Measurements from ENCODE around the gene OSBPL10. TPM values are rescaled to one million over a fixed set of nuclear protein-coding genes. Genes with fewer than 3 reads are reported as not detected.

Gene OSBPL10
- total and polyA plus RNA-seq, 7 donors = 2.3 to 77.7 (median 8.5) TPM

DNA sequence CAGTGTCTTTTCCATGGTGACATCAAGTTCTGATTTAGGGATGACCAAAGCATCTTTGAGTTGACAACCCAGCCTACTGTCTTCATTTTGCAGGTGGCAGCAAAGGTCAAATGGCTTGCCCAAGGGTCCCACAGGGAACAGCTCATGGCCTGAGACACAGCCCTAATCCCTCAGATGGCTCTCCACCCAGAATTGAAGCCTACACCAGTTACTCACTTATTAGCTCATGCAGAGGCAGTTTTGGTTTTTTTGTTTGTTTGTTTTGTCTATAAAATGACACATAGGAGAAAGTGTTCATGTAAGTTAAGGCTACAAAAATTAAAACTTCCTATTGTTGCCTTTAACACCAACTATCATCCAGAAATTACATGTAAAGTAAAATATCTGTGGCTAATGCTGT, 167.9 kb downstream of the OSBPL10 start:
- Histone ChIP-seq H3K9me3 (no peaks in the 10 kb centered on the region), H3K27me3 (no peaks in the 10 kb centered on the region), H3K4me3 (no peak overlapping the region), H3K27ac (no peak overlapping the region), H3K4me1 (no peaks in the 10 kb centered on the region), H3K36me3 (no peaks in the 10 kb centered on the region)
- DNase-seq = no peak
- intact Hi-C loops (cut with DNase I) = no loop called here
- TF ChIP-seq, protein P1, sequence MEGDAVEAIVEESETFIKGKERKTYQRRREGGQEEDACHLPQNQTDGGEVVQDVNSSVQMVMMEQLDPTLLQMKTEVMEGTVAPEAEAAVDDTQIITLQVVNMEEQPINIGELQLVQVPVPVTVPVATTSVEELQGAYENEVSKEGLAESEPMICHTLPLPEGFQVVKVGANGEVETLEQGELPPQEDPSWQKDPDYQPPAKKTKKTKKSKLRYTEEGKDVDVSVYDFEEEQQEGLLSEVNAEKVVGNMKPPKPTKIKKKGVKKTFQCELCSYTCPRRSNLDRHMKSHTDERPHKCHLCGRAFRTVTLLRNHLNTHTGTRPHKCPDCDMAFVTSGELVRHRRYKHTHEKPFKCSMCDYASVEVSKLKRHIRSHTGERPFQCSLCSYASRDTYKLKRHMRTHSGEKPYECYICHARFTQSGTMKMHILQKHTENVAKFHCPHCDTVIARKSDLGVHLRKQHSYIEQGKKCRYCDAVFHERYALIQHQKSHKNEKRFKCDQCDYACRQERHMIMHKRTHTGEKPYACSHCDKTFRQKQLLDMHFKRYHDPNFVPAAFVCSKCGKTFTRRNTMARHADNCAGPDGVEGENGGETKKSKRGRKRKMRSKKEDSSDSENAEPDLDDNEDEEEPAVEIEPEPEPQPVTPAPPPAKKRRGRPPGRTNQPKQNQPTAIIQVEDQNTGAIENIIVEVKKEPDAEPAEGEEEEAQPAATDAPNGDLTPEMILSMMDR (IDR thresholded peaks at IDR 0.05) = no peak
- TF ChIP-seq POLR2AphosphoS5 (IDR thresholded peaks at IDR 0.05) (no peak), POLR2A (IDR thresholded peaks at IDR 0.05) (no peak), EP300 (IDR thresholded peaks at IDR 0.05) (no peak)

DNA sequence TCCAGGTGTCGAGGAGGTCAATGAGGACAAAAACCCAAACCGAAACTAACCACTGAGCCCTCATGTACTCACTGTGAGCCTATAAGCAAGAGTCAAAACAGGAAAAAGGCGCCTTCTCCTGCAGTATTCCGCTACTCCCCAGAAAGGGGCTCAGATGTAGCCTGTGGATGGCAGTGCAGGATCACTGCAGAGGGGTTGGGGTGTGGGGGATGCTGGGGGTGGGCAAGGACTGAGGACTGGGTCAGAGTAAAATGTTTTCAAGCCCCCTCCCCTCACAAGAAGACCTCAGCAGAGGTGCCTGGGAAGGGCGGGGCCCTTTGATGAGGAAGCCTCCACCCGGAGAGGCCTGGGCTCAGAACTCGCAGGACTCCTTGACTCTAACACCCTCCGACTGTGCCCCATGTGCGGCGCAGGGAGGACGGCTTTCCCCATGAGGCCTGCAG, 170.1 kb downstream of the OSBPL10 start:
- no peak overlapping the region for H3K4me3 ChIP-seq
- H3K27ac ChIP-seq = no peak overlapping the region
- no peaks in the 10 kb centered on the region for H3K27me3 ChIP-seq
- no peaks in the 10 kb centered on the region for H3K36me3 ChIP-seq
- H3K4me1 ChIP-seq = no peaks in the 10 kb centered on the region
- TF ChIP-seq EP300 (IDR thresholded peaks at IDR 0.05) (no peak), POLR2A (IDR thresholded peaks at IDR 0.05) (no peak), POLR2AphosphoS5 (IDR thresholded peaks at IDR 0.05) (no peak)
- TF ChIP-seq, protein P1 (IDR thresholded peaks at IDR 0.05) = no peak
- intact Hi-C loops (cut with DNase I) = no loop called here
- no peak for DNase-seq
- no peaks in the 10 kb centered on the region for H3K9me3 ChIP-seq
- 96% methylated on average over 11 of the region's 11 CpGs for WGBS, 2 donors

DNA sequence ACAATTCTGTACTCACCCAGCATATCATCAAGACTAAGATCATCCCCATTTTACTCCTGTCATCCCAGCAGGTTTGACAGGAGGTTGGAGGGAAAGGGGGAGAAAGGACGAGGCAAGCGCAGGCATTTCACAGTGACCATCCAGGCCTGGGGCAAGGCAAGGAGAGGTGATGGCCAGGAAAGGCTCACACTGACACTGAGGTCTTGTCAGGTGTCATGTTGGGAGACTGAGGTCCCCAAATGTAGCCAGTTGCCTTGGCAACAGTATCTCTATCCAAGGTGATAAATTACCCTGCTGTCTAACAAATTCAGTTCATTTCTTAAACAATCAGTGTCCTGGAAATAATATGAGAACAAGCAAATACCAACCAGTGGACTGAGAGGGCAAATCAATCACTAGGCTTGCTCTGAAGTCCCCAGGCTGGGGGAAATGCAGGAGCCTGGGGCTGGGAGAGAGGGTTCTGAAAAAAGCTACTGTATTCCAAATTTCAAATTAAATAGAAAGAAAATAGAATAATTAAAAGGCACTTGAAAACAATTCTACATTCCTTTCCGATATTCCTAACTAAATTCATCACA, 172.8 kb downstream of the OSBPL10 start:
- WGBS, 2 donors = 95% methylated on average over 3 of the region's 3 CpGs

DNA sequence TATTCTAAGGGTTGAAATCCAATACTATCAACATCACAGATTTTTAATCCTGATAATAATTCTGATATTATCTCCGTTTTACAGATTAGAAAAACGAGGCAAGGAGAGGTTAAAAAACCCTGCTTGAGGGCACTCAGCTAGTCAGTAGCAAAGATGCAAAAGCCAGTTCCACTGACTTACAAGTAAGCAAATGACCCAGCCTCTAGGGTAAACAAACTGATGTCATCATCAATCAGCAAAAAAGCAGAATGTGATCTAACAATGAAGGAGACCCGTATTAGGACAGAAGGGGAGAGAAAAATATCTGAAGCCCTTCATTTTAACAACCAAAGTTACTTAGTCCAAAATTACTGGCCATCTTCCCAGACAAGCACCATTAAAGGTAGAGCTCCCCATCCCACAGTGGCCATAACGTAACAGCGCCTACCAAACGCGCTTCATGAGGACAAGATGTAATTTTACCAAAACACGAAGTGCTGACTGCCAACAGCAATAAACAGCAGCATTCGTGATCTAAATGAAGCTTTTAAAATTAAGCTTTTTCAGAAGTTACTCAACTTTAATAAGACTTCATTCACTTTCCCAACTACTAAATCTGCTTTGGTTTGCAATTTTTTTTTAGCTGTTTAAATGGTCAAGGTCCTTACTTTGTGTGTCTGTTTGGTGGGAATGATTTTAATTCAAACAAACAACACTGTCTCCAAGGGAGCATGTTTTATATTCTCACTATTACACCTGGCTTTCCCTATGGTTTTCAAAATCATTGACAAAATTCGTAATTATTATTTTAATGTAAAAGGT, 176.6 kb downstream of the OSBPL10 start:
- Histone ChIP-seq H3K4me3 (no peak overlapping the region), H3K9me3 (no peaks in the 10 kb centered on the region), H3K27me3 (no peaks in the 10 kb centered on the region), H3K36me3 (no peaks in the 10 kb centered on the region), H3K27ac (no peak overlapping the region), H3K4me1 (no peaks in the 10 kb centered on the region)
- intact Hi-C loops (cut with DNase I) = no loop called here
- no peak for DNase-seq
- 72 to 75% methylated on average over 10 of the region's 10 CpGs for WGBS, 2 donors
- TF ChIP-seq POLR2A (IDR thresholded peaks at IDR 0.05) (no peak), EP300 (IDR thresholded peaks at IDR 0.05) (no peak), POLR2AphosphoS5 (IDR thresholded peaks at IDR 0.05) (no peak)
- TF ChIP-seq, protein P1 (IDR thresholded peaks at IDR 0.05) = no peak

More for the DNA sequence above, 172.8 kb downstream of the OSBPL10 start:
- H3K9me3 ChIP-seq = no peaks in the 10 kb centered on the region
- TF ChIP-seq, protein P1 (IDR thresholded peaks at IDR 0.05) = no peak
- TF ChIP-seq POLR2A (IDR thresholded peaks at IDR 0.05) (no peak), POLR2AphosphoS5 (IDR thresholded peaks at IDR 0.05) (no peak)
- H3K27ac ChIP-seq = no peak overlapping the region
- H3K4me3 ChIP-seq = no peak overlapping the region
- H3K4me1 ChIP-seq = no peaks in the 10 kb centered on the region
- H3K27me3 ChIP-seq = no peaks in the 10 kb centered on the region
- DNase-seq = no peak
- H3K36me3 ChIP-seq = no peaks in the 10 kb centered on the region
- intact Hi-C loops (cut with DNase I) = no loop called here
